HAP-1 (cell line): ENCODE data around the gene NF2.

ENCODE experiments used
- DNase-seq, 2 experiments: peaks; one replicate each; pipeline ENCODE4 v3.0.0-alpha.2; 2016 to 2020; ENCODE audit warnings: low spot score in 2 of 2
- H3K27me3 ChIP-seq: fragments of 250-450 bp; sonication (Bioruptor Pico); 2 replicates; pipeline ENCODE4 v1.5.1; 2020; ENCODE audit warnings: low read depth, mild to moderate bottlenecking, moderate library complexity
- H3K36me3 ChIP-seq: fragments of 250-450 bp; sonication (Bioruptor Pico); replicated peaks from 2 replicates; pipeline ENCODE4 v1.5.1; 2020; ENCODE audit warnings: mild to moderate bottlenecking
- H3K4me1 ChIP-seq: fragments of 250-450 bp; sonication (Bioruptor Pico); 2 replicates; pipeline ENCODE4 v1.5.1; 2020; ENCODE audit warnings: mild to moderate bottlenecking
- H3K4me3 ChIP-seq: fragments of 250-450 bp; sonication (Bioruptor Pico); 2 replicates; pipeline ENCODE4 v1.5.1; 2020; ENCODE audit warnings: mild to moderate bottlenecking, moderate library complexity
- H3K9me3 ChIP-seq: fragments of 250-450 bp; sonication (Bioruptor Pico); 2 replicates; pipeline ENCODE4 v1.5.1; 2020; ENCODE audit warnings: mild to moderate bottlenecking, moderate library complexity
- in situ Hi-C: fragments of 300-500 bp; cut with MboI; formaldehyde crosslinking; loops from 3 replicates; pipeline ENCODE4 v1.14.3; 2020; ENCODE audit warnings: low sequenced_read_pairs, inconsistent platforms, mixed read lengths

The NF2 gene

DNA sequence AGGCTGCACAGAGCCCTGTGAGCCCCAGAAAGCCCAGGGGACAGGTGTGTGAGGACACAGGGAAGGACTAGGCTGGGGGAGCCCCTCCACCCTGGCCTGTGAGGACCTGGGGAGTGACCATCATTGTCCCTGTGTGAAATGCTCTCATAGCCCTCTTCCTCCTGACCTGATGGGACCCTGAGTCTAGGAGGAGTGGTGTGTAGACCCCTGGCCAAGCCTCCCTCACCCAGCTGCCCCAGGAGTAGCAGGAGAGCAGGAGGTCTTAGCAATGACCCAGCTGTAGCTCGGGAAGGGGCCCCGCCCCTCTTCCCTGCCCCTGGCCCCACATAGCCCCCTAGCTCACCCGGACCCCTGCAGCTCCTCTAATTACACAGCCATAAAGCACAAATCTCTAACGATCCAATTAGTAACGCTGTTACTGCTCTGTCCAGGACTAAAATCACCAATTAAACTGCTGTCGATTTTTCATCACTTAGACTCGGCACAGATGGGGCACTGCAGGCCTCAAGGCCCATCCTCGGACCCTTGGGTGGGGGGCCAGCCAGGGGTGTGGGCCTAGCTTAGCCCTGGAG, 109.8 kb downstream of the NF2 start:
- in situ Hi-C loops: no loop called here
- no peaks in the 10 kb centered on the region for H3K4me1 ChIP-seq
- DNase-seq: no peak
- H3K4me3 ChIP-seq: no peak overlapping the region
- H3K36me3 ChIP-seq: no peaks in the 10 kb centered on the region
- peaks cover 19% of the 10 kb centered on the region; the same call in 1 of the 2 replicates for H3K27me3 ChIP-seq
- H3K9me3 ChIP-seq: no peaks in the 10 kb centered on the region

DNA sequence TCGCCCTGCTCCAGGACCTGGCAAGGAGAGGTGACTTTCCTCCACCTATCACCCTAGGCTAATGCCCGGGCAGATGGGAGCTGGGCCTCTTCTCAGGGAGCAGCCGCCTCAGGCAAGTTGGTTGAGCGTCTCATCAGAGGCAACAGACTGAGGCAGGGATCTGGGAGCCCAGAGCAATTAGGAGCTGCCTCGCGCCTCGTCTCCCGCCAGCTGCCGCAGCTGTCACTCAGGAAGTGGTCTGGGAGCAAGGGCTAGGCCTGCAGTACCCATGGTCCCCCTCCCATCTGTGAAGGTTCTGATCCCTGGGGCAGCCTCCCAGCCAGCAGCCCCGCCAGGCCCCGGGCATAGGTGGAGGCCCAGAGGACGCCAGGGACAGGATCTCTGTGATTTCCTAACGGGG, 111.8 kb downstream of the NF2 start:
- in situ Hi-C loops: no loop called here
- H3K9me3 ChIP-seq: no peaks in the 10 kb centered on the region
- H3K36me3 ChIP-seq: no peaks in the 10 kb centered on the region
- no peak overlapping the region for H3K4me3 ChIP-seq
- H3K4me1 ChIP-seq: no peaks in the 10 kb centered on the region
- H3K27me3 ChIP-seq: peaks cover 31% of the 10 kb centered on the region
- DNase-seq: no peak

GRCh38 chr22:29715705-29716104, 112.3 kb downstream of the NF2 start:
- Histone ChIP-seq H3K4me3 (no peak overlapping the region), H3K36me3 (no peaks in the 10 kb centered on the region), H3K9me3 (no peaks in the 10 kb centered on the region), H3K27me3 (peaks cover 32% of the 10 kb centered on the region), H3K4me1 (no peaks in the 10 kb centered on the region)
- DNase-seq: no peak
- in situ Hi-C loops: no loop called here

DNA sequence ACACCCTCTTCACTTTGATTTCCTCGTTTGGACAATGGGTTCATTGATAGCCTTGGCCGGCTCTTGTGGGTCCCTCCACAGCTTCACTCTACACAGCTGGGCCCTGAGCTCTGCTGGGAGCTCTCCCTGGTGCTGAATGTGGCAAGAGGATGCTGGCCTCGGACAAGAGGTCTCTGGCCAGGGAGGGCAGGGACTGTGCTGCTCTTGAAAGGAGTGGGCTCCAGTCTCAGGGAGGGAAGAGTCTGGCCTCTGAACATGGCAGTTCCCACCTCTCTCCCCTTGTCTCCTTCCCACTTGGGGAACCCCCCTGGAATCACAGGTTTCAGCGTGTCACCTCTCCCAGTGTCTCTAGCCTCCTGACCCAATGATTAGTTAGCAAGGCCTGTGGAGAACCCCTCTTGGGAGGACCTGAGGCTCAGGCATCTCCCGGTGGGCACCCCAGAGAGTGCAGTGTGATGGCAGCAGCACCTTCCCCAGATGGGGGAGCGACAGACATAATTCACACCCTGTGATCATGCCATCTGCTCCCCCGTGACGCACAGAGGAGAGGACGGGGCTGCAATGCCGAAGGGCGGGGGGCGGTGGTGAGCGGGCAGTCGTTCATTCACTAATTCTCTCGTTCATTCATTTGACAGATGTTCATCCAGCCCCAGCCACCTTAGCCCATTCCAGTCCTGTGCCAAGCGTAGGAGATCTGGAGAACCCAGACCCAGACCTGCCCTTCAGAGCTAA, 113.5 kb downstream of the NF2 start:
- DNase-seq: peak; percentile 47 to 80
- Histone ChIP-seq H3K4me3 (no peak overlapping the region), H3K36me3 (no peaks in the 10 kb centered on the region), H3K4me1 (no peaks in the 10 kb centered on the region), H3K27me3 (peaks cover 40% of the 10 kb centered on the region), H3K9me3 (no peaks in the 10 kb centered on the region)
- in situ Hi-C loops: no loop called here

GRCh38 chr22:29717789-29718188, 114.4 kb downstream of the NF2 start:
- no peak for DNase-seq
- Histone ChIP-seq H3K36me3 (no peaks in the 10 kb centered on the region), H3K4me1 (no peaks in the 10 kb centered on the region), H3K27me3 (peaks cover 40% of the 10 kb centered on the region), H3K4me3 (no peak overlapping the region), H3K9me3 (no peaks in the 10 kb centered on the region)
- in situ Hi-C loops: no loop called here

GRCh38 chr22:29718949-29719898, 115.8 kb downstream of the NF2 start:
- DNase-seq: no peak
- Histone ChIP-seq H3K9me3 (no peaks in the 10 kb centered on the region), H3K4me1 (no peaks in the 10 kb centered on the region), H3K27me3 (peaks cover 40% of the 10 kb centered on the region), H3K36me3 (no peaks in the 10 kb centered on the region), H3K4me3 (no peak overlapping the region)
- in situ Hi-C loops: no loop called here

- H3K4me1 ChIP-seq: no peaks in the 10 kb centered on the region
- DNase-seq: no peak
- H3K9me3 ChIP-seq: no peaks in the 10 kb centered on the region
- peaks cover 40% of the 10 kb centered on the region for H3K27me3 ChIP-seq
- no peaks in the 10 kb centered on the region for H3K36me3 ChIP-seq
- in situ Hi-C loops: no loop called here
- no peak within 1 kb of the TSS for H3K4me3 ChIP-seq
Observed at GRCh38 chr22:29719899-29720645, 116.6 kb downstream of the NF2 start, which contains the start of gene CABP7. Gene CABP7 (plus strand): TSS chr22:29720003. CDS start chr22:29720425, 422 bp downstream.

GRCh38 chr22:29720811-29721323, 117.4 kb downstream of the NF2 start:
- in situ Hi-C loops: no loop called here

GRCh38 chr22:29722151-29722550, 118.7 kb downstream of the NF2 start:
- no peaks in the 10 kb centered on the region for H3K4me1 ChIP-seq
- H3K36me3 ChIP-seq: no peaks in the 10 kb centered on the region
- no peak overlapping the region for H3K4me3 ChIP-seq
- no peaks in the 10 kb centered on the region for H3K9me3 ChIP-seq
- H3K27me3 ChIP-seq: peaks cover 32% of the 10 kb centered on the region
- in situ Hi-C loops: no loop called here
- no peak for DNase-seq

More at GRCh38 chr22:29720811-29721323, 117.4 kb downstream of the NF2 start:
- no peak for DNase-seq
- Histone ChIP-seq H3K36me3 (no peaks in the 10 kb centered on the region), H3K4me1 (no peaks in the 10 kb centered on the region), H3K4me3 (no peak overlapping the region), H3K9me3 (no peaks in the 10 kb centered on the region), H3K27me3 (peaks cover 36% of the 10 kb centered on the region)

- Histone ChIP-seq H3K27me3 (peaks cover 31% of the 10 kb centered on the region), H3K36me3 (no peaks in the 10 kb centered on the region), H3K4me3 (no peak overlapping the region), H3K9me3 (no peaks in the 10 kb centered on the region), H3K4me1 (no peaks in the 10 kb centered on the region)
- no peak for DNase-seq
- in situ Hi-C loops: no loop called here
Observed at GRCh38 chr22:29722587-29722986, 119.2 kb downstream of the NF2 start.

- Histone ChIP-seq H3K36me3 (no peaks in the 10 kb centered on the region), H3K9me3 (no peaks in the 10 kb centered on the region), H3K4me3 (no peak overlapping the region), H3K27me3 (peaks cover 22% of the 10 kb centered on the region), H3K4me1 (no peaks in the 10 kb centered on the region)
- DNase-seq: no peak
- in situ Hi-C loops: no loop called here
Observed at GRCh38 chr22:29723766-29724165, 120.3 kb downstream of the NF2 start.

- Histone ChIP-seq H3K4me1 (no peaks in the 10 kb centered on the region), H3K27me3 (peaks cover 13% of the 10 kb centered on the region), H3K36me3 (no peaks in the 10 kb centered on the region), H3K4me3 (no peak overlapping the region), H3K9me3 (no peaks in the 10 kb centered on the region)
- in situ Hi-C loops: no loop called here
- no peak for DNase-seq
Observed at GRCh38 chr22:29724843-29725242, 121.4 kb downstream of the NF2 start.

DNA sequence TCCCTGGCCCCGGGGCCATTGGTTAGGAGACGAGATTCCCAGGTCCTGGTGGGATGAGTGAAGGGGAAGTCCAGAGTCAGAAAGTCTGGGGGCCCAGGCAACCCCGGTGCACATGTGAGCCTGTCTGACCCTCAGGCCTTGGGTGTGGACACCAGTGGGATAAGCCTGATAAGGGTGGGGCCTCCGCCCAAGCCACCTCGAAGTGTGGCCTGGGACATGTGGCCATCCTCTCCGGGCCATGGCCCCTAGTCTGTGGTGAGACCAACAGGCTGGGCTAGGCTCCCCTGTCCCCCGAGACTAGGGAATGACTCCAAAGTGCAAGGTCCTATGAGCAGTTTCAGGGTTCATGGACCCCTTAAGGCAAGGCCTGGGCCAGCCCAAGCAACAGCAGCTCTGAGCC, 122.7 kb downstream of the NF2 start:
- Histone ChIP-seq H3K36me3 (no peaks in the 10 kb centered on the region), H3K27me3 (peaks cover 8% of the 10 kb centered on the region), H3K4me1 (no peaks in the 10 kb centered on the region), H3K4me3 (no peak overlapping the region), H3K9me3 (no peaks in the 10 kb centered on the region)
- in situ Hi-C loops: no loop called here
- no peak for DNase-seq
